HG03159 (cell line): ENCODE data around the gene PCNP.
"Not testable (repeated sequence)": the region's sequence is repeated elsewhere in the genome, so short reads cannot be mapped to it uniquely, and the experiment has no call there.

Experiments
- ATAC-seq: cut with Tn5 transposase; IDR thresholded peaks from one replicate; pipeline ENCODE4 v1.9.1; 2021; ENCODE audit warnings: mild to moderate bottlenecking, moderate library complexity; ENCODE audit not compliant: unreplicated experiment

Gene PCNP

GRCh38 chr3:101561630-101562328 is 12.2 kb upstream of the PCNP start, which contains the start of gene TRMT10C:
TRMT10C (plus strand) TSS chr3:101561868; CDS start chr3:101564782, 2,914 bp downstream.
- ATAC-seq, result peak; percentile 99

- ATAC-seq, result no peak
Observed at GRCh38 chr3:101567528-101568317, 6.3 kb upstream of the PCNP start.

GRCh38 chr3:101571028-101571895 is 2.7 kb upstream of the PCNP start:
- no peak for ATAC-seq

- peak; percentile 47 for ATAC-seq
Observed at GRCh38 chr3:101574388-101575112, 570 bp downstream of the PCNP start.

DNA sequence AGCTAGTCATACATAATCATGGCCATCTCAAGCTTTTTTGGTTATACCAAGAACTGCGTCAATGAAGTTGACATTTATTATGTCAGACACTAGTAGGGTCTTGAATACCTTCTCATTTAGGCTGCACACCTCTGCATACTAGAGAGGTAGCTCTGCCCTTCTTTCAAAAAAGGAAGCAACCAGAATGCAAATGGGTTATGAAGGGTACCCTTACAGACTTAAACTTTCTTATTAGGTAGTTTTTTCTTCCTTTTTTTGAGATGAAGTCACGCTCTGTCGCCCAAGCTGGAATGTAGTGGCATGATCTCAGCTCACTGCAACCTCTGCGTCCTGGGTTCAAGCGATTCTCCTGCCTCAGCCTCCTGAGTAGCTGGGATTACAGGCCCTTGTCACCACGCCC is 3.3 kb downstream of the PCNP start:
- no peak for ATAC-seq

GRCh38 chr3:101588616-101589015 is 14.6 kb downstream of the PCNP start:
- no peak for ATAC-seq

GRCh38 chr3:101591071-101591470 is 17.1 kb downstream of the PCNP start:
- ATAC-seq, result no peak

DNA sequence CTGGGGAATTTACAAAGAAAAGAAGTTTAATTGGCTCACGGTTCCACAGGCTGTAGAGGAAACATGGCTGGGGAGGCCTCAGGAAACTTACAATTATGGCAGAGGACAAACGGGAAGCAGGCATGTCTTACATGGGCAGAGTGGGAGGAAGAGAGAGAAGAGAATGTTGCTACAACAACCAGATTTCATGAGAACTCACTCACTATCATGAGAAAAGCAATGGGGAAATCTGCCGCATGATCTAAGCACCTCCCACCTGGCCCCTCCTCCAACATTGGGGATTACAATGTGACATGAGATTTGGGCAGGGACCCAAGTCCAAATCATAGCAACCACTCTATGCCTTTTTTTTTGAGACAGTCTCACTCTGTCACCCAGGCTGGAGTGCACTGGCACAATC is 28.8 kb downstream of the PCNP start:
- no peak for ATAC-seq

GRCh38 chr3:101603184-101603583 is 29.2 kb downstream of the PCNP start:
- ATAC-seq, result no peak

GRCh38 chr3:101605398-101605797 is 31.4 kb downstream of the PCNP start:
- not testable (repeated sequence) for ATAC-seq

DNA sequence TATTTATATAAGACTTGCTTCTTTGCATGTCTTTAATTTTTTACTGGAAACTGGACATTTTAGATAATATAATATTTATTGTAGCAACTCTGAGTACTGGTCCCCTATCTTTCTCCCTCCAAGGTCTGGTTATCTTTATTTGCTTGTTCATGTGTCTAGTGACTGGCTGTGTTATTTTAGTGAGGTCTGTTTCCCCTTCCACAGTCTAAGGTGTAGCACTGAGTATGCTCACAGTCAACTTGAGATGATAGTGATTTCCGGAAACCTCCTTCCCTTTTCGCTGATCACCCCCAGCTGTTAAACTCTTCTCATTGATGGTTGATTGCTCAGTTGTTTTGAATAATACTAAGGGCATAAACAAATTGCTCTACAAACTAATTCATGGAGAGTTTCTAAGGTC is 37.0 kb downstream of the PCNP start:
- no peak for ATAC-seq

DNA sequence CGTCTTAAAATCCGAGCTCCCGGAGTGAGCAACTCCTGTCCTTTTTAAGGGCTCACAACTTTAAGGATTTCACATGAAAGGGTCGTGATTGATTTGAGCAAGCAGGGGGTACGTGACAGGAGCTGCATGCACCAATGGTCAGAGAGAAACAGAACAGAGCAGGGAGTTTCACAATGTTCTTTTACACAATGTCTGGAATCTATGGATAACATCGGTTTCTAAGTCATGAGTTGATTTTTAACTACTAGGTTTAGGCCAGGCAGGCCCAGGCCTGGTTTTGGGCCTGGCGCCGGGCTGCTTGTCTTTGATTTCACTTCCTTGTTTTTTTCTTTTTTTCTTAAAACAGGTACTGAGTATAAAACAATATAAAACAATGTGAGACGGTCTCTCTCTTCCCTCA is 39.0 kb downstream of the PCNP start:
- not testable (repeated sequence) for ATAC-seq

GRCh38 chr3:101615525-101615924 is 41.5 kb downstream of the PCNP start:
- ATAC-seq, result no peak

GRCh38 chr3:101617478-101617877 is 43.5 kb downstream of the PCNP start:
- no peak for ATAC-seq

- no peak for ATAC-seq
Observed at GRCh38 chr3:101618726-101619125, 44.7 kb downstream of the PCNP start.

DNA sequence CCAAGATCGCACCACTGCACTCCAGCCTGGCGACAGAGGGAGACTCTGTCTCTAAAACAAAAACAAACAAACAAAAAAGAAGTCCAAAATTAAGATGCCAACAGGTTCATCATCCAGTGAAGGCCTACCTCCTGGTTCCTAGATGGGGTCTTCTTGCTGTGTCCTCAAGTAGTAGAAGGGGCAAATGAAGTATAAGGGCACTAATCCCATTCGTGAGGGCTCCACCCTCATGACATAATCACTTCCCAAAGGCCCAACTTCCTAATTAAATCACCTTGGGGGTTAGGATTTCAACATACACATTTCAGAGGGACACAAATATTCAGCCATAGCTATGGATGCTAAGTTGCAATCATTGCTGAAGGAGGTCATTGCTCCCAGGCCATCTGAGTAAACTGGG is 45.8 kb downstream of the PCNP start:
- no peak for ATAC-seq

DNA sequence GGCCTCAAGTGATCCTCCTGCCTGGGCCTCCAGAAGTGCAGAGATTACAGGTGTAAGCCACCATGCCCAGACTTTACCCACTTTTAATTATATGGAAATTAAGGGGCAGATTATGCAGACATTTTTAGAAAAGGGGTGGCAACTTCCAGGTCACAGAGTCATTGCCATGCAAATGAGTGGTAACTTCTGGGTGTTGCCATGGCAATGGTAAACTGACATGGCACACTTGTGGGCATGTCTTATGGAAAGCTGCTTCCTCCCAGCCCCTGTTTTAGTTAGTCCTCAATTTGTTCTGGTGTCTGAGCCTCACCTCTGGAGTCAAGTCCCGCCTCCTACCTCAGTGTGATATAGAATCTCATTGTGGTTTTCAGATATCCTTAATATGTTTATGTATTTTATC is 49.7 kb downstream of the PCNP start:
- no peak for ATAC-seq

GRCh38 chr3:101624857-101625256 is 50.9 kb downstream of the PCNP start:
- ATAC-seq, result no peak

DNA sequence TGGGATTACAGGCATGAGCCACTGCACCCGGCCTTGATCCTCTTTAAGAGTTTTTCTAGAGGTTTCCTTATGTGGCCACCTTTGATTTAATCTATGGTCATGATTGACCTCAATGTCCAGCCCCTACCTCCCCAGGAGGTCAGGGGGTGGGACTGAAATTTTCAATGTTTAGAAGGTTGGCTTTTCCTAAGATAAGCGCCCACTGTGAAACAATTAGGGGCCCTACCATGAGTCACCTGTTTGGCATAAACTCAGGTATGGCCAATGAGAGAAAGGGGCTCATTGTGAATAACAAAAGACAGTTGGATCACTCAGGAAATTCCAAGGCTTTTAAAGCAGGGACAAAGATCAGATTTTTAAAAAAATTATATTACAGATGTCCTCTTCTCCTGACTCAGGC is 51.9 kb downstream of the PCNP start:
- ATAC-seq, result no peak

DNA sequence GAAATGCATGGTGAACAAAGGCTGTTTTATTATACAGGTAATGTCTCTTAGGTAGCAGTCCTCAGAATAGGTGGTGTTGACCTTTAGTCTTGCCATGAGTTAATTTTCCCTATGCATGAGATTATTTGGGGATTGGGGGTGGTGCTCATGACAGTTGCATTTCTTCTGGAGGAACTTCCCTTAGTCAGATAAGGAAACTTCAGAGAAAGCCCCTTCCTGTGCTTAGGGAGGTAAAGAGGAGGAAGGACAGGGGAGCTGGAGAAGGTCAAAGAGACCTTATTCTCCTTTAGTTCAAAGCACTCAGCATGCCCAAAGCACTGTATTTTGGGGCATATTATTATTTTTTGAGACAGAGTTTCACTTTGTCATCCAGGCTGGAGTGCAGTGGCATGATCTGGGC is 55.2 kb downstream of the PCNP start:
- no peak for ATAC-seq
